Stimulated activated CD8-positive, alpha-beta memory T cell treated with anti-CD3 and anti-CD28 coated beads, Interleukin-12 subunit alpha, Interleukin-12 subunit beta, amount 100 ng/mL, for 4 hours (primary cell): ENCODE measurements around the gene P2RX2.

ENCODE experiments used
- DNase-seq: peaks from one replicate; pipeline ENCODE4 v3.0.0-alpha.2; 2020; ENCODE audit warnings: low read depth

Gene P2RX2

GRCh38 chr12:132618683-132619043 is at the start of gene P2RX2:
P2RX2 (plus strand) TSS chr12:132618776; CDS start chr12:132618817, 41 bp downstream.
- no peak for DNase-seq

- DNase-seq: no peak
Measured at GRCh38 chr12:132568826-132569480, 49.6 kb upstream of the P2RX2 start.

DNA sequence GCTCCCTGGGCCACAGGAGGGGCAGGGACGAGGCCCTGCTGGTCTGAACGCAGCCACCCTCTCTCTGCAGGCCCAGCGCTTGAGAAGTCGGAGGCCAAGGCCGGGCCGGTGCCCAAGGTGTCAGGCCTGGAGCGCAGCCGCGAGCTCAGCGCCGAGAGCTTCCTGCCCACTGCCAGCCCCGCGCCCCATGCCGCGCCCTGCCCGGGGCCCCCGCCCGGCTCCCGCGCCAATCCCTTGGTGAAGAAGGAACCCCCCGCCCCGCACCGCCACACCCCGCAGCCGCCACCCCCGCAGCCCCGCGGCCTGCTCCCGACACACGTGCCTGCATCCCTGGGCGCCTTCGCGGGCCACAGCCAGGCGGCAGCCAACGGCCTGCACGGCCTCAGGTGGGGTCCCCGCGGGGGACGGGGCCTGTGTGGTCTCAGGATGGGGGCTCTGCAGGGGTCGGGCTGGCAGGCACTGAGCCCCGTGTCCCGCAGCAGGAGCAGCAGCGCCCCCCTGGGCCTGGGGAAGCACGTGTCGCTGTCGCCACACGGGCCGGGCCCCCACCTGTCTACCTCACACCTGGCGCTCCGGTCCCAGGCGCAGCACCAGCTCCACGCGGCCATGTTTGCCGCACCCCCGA is 48.6 kb upstream of the P2RX2 start:
- no peak for DNase-seq

GRCh38 chr12:132570635-132571034 is 47.9 kb upstream of the P2RX2 start:
- DNase-seq: no peak

DNA sequence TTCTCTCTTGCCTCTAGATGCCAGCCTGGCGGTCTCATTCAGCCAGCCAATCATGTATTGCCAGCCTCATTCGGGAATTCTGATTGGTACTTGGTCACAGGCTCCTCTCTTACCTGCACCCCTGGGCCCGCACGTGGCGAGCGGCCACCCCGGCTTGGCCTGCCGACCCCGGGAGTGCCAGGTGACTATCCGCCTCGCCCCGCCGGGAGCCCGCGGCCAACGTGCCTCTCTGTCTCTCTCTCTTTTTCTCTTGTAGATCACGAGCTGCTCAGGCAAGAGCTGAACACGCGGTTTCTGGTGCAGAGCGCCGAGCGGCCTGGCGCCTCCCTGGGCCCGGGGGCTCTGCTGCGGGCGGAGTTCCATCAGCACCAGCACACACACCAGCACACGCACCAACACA is 47.5 kb upstream of the P2RX2 start:
- DNase-seq: no peak

DNA sequence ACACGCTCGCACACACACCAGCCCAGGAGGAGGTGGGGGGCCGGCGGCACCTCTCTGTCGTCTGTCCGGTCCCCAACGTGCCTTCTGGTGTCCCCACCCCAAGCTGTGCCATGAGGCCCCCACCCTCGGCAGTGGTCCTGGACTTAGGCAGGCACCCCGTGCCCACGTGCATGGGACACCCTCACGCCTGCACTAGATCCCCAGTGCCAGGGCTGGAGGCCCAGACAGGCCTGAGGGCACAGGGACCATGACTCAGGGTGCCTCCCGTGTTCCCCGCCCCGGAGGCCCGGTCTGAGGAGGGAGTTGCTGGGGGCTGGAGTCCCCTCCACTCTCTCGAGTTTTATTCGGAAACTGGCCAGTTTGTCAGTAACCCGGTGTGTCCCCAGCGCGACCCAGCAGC is 47.0 kb upstream of the P2RX2 start:
- no peak for DNase-seq

GRCh38 chr12:132572106-132572505 is 46.5 kb upstream of the P2RX2 start:
- no peak for DNase-seq

GRCh38 chr12:132572801-132573760 is 45.5 kb upstream of the P2RX2 start:
- no peak for DNase-seq

GRCh38 chr12:132574271-132574996 is 44.1 kb upstream of the P2RX2 start:
- DNase-seq: no peak

DNA sequence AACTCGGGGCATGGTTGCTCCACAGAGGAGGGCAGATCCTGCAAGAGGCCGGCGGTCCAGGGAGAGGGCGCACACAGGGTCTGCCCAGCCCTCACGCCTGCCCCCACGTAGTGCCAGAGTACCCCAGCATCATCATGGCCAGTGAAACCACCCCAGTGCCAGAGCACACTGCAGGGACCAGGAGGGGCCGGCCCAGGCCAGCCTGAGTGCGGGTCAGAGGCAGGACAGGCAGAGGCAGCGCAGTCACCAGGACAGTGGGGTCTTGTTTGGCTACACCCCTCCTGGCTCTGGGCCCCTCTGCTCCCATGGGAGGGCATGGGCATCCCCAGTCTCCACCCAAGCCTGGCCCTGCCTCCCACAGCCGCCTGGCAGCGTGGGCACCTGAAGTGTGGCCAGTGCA is 42.9 kb upstream of the P2RX2 start:
- no peak for DNase-seq

GRCh38 chr12:132576701-132577100 is 41.9 kb upstream of the P2RX2 start:
- DNase-seq: no peak

- DNase-seq: no peak
Measured at GRCh38 chr12:132577191-132577920, 41.2 kb upstream of the P2RX2 start.

DNA sequence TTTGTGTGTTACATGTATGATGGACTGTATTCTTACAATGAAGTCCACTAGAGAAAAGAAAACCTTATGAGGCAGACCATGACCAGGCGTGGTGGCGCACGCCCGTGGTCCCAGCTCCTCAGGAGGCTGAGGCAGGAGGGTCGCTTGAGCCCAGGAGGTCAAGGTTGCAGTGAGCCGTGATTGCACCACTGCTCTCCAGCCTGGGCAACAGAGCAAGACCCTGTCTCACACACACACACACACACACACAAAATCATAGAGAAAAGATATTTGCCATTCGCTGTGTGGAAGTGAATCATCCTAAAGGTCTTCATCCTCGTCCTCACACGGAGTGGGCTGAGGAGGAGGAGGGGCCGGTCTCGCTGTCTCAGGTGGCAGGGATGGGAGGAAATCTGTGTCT is 40.5 kb upstream of the P2RX2 start:
- DNase-seq: no peak

GRCh38 chr12:132578826-132579225 is 39.8 kb upstream of the P2RX2 start:
- no peak for DNase-seq

DNA sequence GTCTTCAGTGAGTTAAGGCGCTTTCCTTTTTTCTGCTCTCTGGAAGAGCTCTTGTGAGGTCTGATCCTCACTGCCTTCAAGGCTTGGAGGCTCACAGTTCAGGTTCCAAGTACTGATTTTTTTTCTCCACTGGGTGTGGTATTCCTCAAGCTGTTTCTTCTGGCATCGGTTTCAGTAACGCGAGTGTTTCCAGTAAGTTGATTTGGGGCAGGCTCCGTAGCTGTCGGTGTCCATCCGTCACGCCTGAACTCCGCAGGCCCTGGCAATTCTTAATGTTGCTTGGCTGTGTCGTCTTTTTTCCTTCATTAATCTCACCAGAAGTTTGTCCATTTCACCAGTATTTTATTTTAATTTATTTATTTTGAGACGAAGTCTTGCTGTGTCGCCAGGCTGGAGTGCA is 38.8 kb upstream of the P2RX2 start:
- no peak for DNase-seq

DNA sequence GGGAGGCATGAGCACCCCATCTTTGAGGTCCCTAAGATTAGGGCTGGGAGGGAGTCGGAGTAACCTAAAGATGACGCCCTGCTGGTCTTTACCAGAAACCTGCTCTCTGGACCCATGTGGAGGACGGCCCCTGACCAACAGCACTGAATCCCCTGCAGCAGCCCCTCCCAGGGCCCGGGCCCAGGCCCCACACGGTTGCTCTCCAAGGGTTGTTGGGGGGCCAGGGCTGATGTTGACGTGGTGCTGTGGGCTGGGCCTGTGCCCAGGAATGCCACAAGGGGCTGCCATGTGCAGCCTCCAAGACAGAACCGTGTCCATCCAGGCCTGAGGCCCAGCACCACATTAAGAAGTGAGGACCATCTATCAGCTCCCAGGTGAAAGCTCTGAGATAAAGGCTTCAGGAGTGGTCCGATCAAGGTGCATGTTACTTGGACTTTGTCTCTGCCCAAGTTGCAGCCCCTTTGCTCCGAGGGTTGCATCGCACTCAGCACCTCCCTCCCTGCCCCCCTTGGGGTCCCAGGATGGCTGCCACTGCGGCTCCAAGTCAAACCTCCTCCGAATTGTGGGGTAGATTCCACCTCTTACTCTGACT is 37.8 kb upstream of the P2RX2 start:
- no peak for DNase-seq

DNA sequence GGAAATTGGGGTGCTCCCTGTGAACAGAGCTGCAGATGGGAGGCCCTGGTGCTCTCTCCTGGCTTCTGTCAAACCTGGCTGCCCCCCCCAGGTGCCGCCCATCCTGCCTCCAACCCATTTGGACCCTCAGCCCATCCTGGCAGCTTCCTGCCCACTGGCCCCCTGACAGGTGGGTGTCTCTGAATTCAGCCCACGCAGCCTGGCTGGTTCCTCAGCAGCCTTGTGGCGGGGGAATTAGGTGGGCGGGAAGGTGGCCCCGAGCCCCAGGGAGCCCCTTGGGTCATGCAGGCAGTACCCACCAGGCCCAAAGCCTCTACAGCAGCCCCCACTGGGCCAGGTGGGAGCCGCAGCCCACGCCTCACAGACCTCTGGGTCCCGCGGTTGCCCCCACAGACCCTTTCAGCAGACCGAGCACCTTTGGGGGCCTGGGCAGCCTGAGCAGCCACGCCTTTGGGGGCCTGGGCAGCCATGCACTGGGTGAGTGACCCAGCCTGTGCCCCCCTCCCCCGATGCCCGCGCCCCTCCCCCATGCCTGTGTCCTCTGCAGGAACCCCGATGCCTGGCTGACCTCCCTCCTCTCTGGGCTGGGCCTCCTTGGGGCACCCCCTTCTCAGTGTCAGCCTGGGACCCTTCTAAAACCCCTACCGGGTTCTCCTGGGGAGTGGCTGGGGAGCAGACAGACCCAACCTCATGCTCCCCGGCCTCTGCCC is 37.1 kb upstream of the P2RX2 start:
- DNase-seq: no peak

DNA sequence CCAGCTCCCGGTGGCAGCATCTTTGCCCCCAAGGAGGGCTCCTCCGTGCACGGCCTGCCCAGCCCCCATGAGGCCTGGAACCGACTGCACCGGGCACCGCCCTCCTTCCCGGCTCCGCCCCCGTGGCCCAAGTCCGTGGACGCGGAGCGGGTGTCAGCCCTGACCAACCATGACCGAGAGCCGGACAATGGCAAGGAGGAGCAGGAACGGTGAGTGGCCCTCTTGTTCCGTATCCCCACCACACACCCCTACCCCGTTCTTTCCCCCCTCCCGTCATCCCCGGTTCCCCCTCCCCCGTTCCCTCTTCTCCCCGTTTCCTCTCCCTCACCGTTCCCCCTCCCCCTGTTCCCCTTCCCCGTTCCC is 36.5 kb upstream of the P2RX2 start:
- DNase-seq: no peak

DNA sequence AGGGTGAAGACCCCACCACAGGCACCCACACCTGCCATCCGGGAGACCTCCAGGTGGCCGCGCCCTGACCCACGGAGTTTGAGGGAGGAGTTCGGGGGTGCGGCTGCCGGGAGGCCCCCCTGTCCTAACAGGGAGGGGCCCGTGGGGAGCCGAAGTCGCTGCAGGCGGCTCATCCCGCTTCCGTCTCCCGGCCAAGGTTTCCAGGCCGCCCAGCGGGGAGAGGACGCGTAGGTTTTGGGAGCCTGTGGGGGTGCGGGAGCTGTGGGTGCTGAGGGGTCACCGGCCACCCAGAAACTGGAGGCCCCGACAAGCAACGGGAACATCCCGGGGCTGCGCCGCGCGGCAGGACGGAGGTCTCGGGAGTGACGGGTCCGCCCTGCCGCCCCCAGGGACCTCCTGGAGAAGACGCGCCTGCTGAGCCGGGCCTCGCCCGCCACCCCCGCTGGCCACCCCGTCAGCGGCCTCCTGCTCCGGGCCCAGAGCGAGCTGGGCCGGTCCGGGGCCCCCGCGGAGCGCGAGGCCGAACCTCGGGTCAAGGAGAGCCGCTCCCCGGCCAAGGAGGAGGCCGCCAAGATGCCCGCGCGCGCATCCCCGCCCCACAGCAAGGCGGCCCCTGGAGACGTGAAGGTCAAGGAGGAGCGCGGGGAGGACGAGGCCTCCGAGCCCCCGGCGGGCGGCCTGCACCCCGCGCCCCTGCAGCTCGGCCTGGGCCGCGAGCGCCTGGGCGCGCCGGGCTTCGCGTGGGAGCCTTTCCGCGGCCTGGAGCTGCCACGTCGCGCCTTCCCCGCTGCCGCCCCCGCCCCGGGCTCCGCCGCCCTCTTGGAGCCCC is 35.8 kb upstream of the P2RX2 start:
- DNase-seq: no peak

GRCh38 chr12:132583411-132583710 is 35.2 kb upstream of the P2RX2 start:
- DNase-seq: no peak
